ENCODE data around the gene IFFO2. TPM values are rescaled to one million over a fixed set of nuclear protein-coding genes. Genes with fewer than 3 reads are reported as not detected.

The IFFO2 gene
- total and polyA plus RNA-seq, 2 of the 13 experiments (the other 11 are each of a cell fraction or from before 2014, with no cell fraction given), result 7.3 to 16.7 TPM

- TF ChIP-seq ZBTB33 (CRISPR knock-in tag; IDR thresholded peaks at IDR 0.05) (peak; percentile 24; the same call in 1 of the 2 replicates), FOXA3 (CRISPR knock-in tag; IDR thresholded peaks at IDR 0.05) (peak; percentile 54; the same call in 1 of the 2 replicates), RFX3 (CRISPR knock-in tag; IDR thresholded peaks at IDR 0.05) (no peak), PRPF4 (IDR thresholded peaks at IDR 0.05; ENCODE audit: low read depth, low read length, poor library complexity, severe bottlenecking) (no peak), NFKBIZ (CRISPR knock-in tag; IDR thresholded peaks at IDR 0.05) (no peak), ZNF75D (CRISPR knock-in tag; IDR thresholded peaks at IDR 0.05; ENCODE audit: borderline replicate concordance) (no peak), MIER3 (CRISPR knock-in tag; IDR thresholded peaks at IDR 0.05; ENCODE audit: borderline replicate concordance) (peak; percentile 70; the same call in 1 of the 2 replicates), FOXK1 (CRISPR knock-in tag; IDR thresholded peaks at IDR 0.05; ENCODE audit: borderline replicate concordance, low read depth) (no peak), THAP9 (CRISPR knock-in tag; IDR thresholded peaks at IDR 0.05; ENCODE audit: borderline replicate concordance) (no peak), CEBPG (CRISPR knock-in tag; IDR thresholded peaks at IDR 0.05) (peak; percentile 91), MEIS1 (CRISPR knock-in tag; IDR thresholded peaks at IDR 0.05; ENCODE audit: borderline replicate concordance) (no peak), ZNF547 (CRISPR knock-in tag; IDR thresholded peaks at IDR 0.05) (no peak; the same call in 1 of the 2 replicates), XBP1 (CRISPR knock-in tag; IDR thresholded peaks at IDR 0.05) (no peak), ZNF34 (CRISPR knock-in tag; IDR thresholded peaks at IDR 0.05; ENCODE audit: borderline replicate concordance) (no peak), ZNF720 (CRISPR knock-in tag; IDR thresholded peaks at IDR 0.05) (no peak), ETV6 (CRISPR knock-in tag; conservative IDR thresholded peaks at IDR 0.05) (no peak), NFRKB (IDR thresholded peaks at IDR 0.05) (no peak), NFE2L2 (IDR thresholded peaks at IDR 0.05; ENCODE audit: low read length) (no peak), ZSCAN22 (CRISPR knock-in tag; IDR thresholded peaks at IDR 0.05) (no peak), GTF2F1 (IDR thresholded peaks at IDR 0.05; ENCODE audit: low read length) (no peak), ZNF367 (CRISPR knock-in tag; IDR thresholded peaks at IDR 0.05; ENCODE audit: borderline replicate concordance) (no peak)
- TF ChIP-seq, protein P1, sequence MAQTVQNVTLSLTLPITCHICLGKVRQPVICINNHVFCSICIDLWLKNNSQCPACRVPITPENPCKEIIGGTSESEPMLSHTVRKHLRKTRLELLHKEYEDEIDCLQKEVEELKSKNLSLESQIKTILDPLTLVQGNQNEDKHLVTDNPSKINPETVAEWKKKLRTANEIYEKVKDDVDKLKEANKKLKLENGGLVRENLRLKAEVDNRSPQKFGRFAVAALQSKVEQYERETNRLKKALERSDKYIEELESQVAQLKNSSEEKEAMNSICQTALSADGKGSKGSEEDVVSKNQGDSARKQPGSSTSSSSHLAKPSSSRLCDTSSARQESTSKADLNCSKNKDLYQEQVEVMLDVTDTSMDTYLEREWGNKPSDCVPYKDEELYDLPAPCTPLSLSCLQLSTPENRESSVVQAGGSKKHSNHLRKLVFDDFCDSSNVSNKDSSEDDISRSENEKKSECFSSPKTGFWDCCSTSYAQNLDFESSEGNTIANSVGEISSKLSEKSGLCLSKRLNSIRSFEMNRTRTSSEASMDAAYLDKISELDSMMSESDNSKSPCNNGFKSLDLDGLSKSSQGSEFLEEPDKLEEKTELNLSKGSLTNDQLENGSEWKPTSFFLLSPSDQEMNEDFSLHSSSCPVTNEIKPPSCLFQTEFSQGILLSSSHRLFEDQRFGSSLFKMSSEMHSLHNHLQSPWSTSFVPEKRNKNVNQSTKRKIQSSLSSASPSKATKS (CRISPR knock-in tag; IDR thresholded peaks at IDR 0.05), result no peak
- TF ChIP-seq, protein P2, sequence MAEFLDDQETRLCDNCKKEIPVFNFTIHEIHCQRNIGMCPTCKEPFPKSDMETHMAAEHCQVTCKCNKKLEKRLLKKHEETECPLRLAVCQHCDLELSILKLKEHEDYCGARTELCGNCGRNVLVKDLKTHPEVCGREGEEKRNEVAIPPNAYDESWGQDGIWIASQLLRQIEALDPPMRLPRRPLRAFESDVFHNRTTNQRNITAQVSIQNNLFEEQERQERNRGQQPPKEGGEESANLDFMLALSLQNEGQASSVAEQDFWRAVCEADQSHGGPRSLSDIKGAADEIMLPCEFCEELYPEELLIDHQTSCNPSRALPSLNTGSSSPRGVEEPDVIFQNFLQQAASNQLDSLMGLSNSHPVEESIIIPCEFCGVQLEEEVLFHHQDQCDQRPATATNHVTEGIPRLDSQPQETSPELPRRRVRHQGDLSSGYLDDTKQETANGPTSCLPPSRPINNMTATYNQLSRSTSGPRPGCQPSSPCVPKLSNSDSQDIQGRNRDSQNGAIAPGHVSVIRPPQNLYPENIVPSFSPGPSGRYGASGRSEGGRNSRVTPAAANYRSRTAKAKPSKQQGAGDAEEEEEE (CRISPR knock-in tag; IDR thresholded peaks at IDR 0.05; ENCODE audit: borderline replicate concordance), result no peak
Observed at GRCh38 chr1:18936814-18937481, 19.5 kb downstream of the IFFO2 start (continued).
